ENCODE results near the gene C2.

C2 gene

DNA sequence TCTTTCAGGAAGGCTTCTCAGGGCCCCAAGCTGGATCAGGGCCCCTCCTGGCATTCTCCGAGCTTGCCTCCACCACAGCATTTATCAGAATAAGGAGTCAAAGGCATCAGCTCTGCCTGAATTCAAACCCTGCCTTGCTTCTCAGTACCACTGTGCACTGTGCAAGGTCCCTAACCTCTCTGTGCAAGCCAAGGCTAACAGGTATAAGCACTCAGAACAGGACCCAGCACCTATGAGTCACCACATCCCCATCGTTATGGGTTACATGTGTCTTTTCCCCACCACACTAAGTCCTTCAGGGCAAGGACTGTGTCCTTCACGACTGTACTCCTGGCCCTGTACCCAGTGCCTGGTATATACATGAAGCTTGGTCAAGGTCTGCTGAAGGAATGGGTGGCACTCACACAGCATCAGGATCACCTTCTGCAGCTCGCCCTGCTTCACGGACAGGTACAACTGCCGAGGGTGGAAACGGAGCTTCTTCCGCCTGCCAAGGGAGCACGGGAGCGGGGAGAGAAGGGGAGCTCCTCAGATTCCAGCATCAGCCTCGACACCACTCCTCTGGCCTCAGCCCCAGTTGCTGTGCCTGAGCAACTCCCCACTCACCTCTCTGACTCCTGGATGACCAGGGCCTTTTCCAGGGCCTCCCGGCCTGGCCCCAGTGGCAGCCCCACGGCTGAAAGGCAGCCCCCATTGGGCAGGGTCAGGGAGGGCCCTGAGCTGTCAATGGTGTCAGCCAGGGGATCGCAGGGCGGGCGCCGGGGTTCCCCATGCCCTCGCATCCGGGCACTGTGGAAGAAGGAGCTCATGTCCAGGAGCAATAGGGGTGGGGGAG, 40.1 kb upstream of the C2 start:
- Histone ChIP-seq H3K36me3 (ENCODE audit: control insufficient read depth in 1 of 2, insufficient read depth in 2 of 2, low read length in 2 of 2) (peaks cover 20 to 80% of the 10 kb centered on the region in 2 donors), H3K27me3 (ENCODE audit: low read depth, low read length) (no peaks in the 10 kb centered on the region), H3K27ac (ENCODE audit: low read length) (no peak overlapping the region), H3K9me3 (ENCODE audit: control insufficient read depth in 1 of 2, low read length in 2 of 2) (no peaks in the 10 kb centered on the region), H3K4me1 (ENCODE audit: control insufficient read depth in 1 of 2, insufficient read depth in 2 of 2, low read length in 2 of 2) (no peaks in the 10 kb centered on the region), H3K4me3 (ENCODE audit: low read depth in 1 of 2, low read length in 2 of 2) (no peak overlapping the region)

DNA sequence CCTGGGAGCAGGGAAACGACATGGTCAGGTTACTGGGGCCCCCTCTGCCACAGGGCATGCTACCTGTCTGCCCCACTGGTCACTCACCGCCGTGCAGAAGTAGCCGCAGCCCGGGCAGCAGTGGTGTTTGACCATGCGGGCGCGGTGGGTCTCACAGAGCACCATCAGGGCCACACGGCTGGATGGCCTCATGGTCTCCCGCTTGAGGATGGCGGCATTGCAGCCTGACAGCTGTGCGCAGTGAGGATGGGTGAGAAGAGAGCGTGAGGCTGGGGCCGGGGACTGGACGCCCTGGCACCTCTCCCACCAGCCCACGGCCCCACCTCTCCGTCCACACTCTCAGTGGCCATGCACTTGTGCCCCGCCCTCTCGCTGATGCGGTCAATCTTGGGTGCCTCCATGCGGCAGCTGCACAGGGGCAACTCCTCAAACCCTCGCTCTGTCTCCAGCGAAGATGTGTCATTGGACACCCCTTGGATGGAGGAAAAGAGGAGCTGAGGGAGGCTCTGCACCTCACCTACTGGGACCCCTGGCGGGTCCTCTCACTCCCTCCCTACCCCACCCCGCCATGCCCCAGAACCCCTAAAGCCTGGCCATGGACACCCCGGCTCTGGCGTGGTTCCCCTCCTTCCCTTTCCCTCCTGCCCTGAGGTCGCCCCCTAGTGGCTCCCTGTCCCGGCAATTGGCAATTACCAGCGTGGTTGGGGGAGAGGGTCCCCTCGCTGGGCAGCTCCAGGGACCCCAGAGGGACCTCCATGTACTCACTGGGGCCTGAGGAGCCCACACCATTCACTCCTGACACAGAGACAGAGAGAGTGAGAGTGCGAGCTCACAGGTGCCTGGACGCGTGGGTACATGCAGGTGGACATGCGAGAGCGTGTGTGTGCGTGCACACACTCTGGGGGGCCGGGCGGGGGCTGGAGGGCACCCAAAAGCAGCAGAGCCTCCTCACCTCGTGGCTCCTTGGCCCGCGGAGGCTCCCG, 39.0 kb upstream of the C2 start:
- Histone ChIP-seq H3K4me1 (ENCODE audit: control insufficient read depth in 1 of 2, insufficient read depth in 2 of 2, low read length in 2 of 2) (no peaks in the 10 kb centered on the region), H3K36me3 (ENCODE audit: control insufficient read depth in 1 of 2, insufficient read depth in 2 of 2, low read length in 2 of 2) (peaks cover 28 to 80% of the 10 kb centered on the region in 2 donors)

DNA sequence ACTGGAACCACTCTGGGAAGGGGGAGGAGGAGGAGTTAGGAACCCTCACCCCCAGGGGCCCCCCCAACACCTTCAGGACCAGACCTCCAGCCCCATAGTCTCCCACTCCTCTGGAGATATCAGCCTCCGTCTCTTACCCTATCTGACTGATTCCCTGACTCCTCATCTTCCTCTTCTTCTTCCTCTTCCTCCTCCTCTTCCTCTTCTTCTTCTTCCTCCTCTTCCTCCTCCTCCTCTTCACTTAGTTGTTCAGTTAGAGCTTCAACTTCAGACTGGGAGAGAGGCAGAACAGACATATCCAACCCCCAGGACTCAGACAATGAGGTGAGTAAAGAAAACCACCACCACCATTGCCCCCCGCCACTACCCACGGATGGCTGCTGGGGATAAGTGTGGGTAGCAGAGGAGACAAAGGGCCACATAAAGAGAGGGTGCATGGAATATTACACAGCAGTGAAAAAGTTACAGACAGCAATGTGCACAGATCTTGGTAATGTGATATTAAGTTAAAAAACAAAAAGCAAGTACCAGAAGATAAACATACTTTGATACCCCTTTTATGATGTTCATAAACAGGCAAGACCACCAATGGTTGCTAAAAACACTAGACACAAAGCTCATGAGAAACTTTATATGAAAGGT, 38.1 kb upstream of the C2 start:
- Histone ChIP-seq H3K4me3 (ENCODE audit: low read depth in 1 of 2, low read length in 2 of 2) (no peak overlapping the region), H3K36me3 (ENCODE audit: control insufficient read depth in 1 of 2, insufficient read depth in 2 of 2, low read length in 2 of 2) (peaks cover 28 to 78% of the 10 kb centered on the region in 2 donors), H3K9me3 (ENCODE audit: control insufficient read depth in 1 of 2, low read length in 2 of 2) (no peaks in the 10 kb centered on the region), H3K4me1 (ENCODE audit: control insufficient read depth in 1 of 2, insufficient read depth in 2 of 2, low read length in 2 of 2) (no peaks in the 10 kb centered on the region), H3K27ac (ENCODE audit: low read length) (no peak overlapping the region), H3K27me3 (ENCODE audit: low read depth, low read length) (no peaks in the 10 kb centered on the region)

More for the DNA sequence above, 39.0 kb upstream of the C2 start:
- H3K27ac ChIP-seq (ENCODE audit: low read length): no peak overlapping the region
- no peak overlapping the region for H3K4me3 ChIP-seq (ENCODE audit: low read depth in 1 of 2, low read length in 2 of 2)
- H3K9me3 ChIP-seq (ENCODE audit: control insufficient read depth in 1 of 2, low read length in 2 of 2): no peaks in the 10 kb centered on the region
- H3K27me3 ChIP-seq (ENCODE audit: low read depth, low read length): no peaks in the 10 kb centered on the region

DNA sequence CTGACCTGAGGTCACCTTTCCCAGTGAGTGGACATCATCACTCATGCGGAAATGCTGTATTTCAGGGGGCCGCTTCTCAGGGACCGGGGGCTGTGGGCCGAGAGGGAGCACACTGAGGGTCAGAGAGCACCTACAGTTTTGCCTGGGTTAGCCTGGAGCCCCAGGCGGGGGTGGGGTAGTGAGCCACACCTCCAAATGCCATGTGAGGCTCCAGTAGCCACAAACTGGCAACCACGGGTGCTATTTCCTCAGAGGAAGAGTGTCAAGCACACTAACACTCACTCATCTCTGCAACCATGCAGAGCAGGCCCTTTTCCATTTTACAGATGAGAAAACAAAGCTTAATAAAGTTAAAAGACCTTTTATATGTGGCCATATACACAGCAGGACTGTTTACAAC, 34.7 kb upstream of the C2 start:
- H3K4me3 ChIP-seq (ENCODE audit: low read depth in 1 of 2, low read length in 2 of 2): no peak overlapping the region
- no peaks in the 10 kb centered on the region for H3K9me3 ChIP-seq (ENCODE audit: control insufficient read depth in 1 of 2, low read length in 2 of 2)
- no peaks in the 10 kb centered on the region for H3K27me3 ChIP-seq (ENCODE audit: low read depth, low read length)
- H3K4me1 ChIP-seq (ENCODE audit: control insufficient read depth in 1 of 2, insufficient read depth in 2 of 2, low read length in 2 of 2): no peaks in the 10 kb centered on the region
- H3K27ac ChIP-seq (ENCODE audit: low read length): no peak overlapping the region
- peaks cover 17 to 60% of the 10 kb centered on the region in 2 donors for H3K36me3 ChIP-seq (ENCODE audit: control insufficient read depth in 1 of 2, insufficient read depth in 2 of 2, low read length in 2 of 2)

DNA sequence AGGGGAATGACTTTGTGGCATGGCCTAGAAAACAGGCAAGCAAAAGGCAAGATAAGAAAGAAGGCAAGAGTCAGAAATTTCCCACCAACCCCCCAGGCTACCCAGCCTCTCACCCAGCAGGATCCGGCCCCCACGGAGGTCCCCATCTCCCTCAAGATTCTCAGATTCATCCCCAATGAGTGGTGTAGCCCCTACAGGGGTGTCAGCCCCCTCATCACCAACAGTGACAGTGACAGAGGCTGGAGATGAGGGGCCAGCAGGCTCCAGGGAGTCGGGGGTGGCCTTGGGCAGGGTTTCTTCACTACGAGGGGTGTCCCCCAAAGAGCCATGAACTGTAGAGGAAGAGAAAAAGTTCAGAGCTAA, 31.0 kb upstream of the C2 start:
- Histone ChIP-seq H3K9me3 (ENCODE audit: control insufficient read depth in 1 of 2, low read length in 2 of 2) (no peaks in the 10 kb centered on the region), H3K36me3 (ENCODE audit: control insufficient read depth in 1 of 2, insufficient read depth in 2 of 2, low read length in 2 of 2) (peaks cover 14 to 39% of the 10 kb centered on the region in 2 donors), H3K4me3 (ENCODE audit: low read depth in 1 of 2, low read length in 2 of 2) (peak overlapping the region; percentile 48 to 95), H3K4me1 (ENCODE audit: control insufficient read depth in 1 of 2, insufficient read depth in 2 of 2, low read length in 2 of 2) (peaks cover 4 to 27% of the 10 kb centered on the region in 2 donors), H3K27ac (ENCODE audit: low read length) (peak overlapping the region; percentile 51), H3K27me3 (ENCODE audit: low read depth, low read length) (no peaks in the 10 kb centered on the region)

DNA sequence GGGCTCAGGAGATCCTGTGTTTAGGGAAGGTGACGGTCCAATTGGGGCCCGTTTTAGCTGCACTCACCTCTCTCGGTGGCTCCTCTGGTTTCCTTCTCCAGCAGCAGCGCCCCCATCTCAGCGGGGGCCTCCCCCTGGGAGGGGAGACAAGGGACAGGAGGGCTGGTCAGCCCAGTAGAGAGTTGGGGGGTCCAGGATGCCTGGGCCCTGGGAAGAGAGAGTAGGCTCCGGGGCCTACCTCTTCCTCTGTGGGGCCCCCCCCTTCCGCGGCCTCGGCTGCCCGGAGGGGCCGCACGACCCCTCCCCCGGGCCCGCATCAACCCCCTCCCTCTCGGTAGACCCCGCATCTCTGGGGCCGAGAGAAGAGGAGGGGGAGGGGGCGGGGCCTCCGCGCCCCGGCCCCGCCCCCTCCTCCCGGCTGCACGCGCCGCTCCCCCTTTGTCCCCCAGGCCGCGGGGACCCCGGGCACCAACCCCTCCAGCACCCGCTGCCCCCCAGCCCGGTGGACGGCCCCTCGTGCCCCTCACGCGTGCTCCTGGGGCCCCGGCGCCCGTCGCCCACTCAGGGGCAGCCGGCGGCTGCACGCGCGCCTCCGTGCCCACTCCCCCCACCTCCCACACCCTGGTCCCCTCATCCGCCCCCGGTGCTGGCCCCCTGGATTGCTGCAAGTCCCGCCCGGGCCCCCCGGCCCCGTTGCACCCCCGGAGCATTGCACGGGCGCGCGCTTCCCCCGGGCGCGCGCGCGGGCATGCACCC, 30.5 kb upstream of the C2 start:
- Histone ChIP-seq H3K27ac (ENCODE audit: low read length) (peak overlapping the region; percentile 51), H3K9me3 (ENCODE audit: control insufficient read depth in 1 of 2, low read length in 2 of 2) (no peaks in the 10 kb centered on the region), H3K4me1 (ENCODE audit: control insufficient read depth in 1 of 2, insufficient read depth in 2 of 2, low read length in 2 of 2) (peaks cover 4 to 27% of the 10 kb centered on the region in 2 donors), H3K4me3 (ENCODE audit: low read depth in 1 of 2, low read length in 2 of 2) (peak overlapping the region; percentile 48 to 95), H3K36me3 (ENCODE audit: control insufficient read depth in 1 of 2, insufficient read depth in 2 of 2, low read length in 2 of 2) (peaks cover 14 to 34% of the 10 kb centered on the region in 2 donors), H3K27me3 (ENCODE audit: low read depth, low read length) (no peaks in the 10 kb centered on the region)

DNA sequence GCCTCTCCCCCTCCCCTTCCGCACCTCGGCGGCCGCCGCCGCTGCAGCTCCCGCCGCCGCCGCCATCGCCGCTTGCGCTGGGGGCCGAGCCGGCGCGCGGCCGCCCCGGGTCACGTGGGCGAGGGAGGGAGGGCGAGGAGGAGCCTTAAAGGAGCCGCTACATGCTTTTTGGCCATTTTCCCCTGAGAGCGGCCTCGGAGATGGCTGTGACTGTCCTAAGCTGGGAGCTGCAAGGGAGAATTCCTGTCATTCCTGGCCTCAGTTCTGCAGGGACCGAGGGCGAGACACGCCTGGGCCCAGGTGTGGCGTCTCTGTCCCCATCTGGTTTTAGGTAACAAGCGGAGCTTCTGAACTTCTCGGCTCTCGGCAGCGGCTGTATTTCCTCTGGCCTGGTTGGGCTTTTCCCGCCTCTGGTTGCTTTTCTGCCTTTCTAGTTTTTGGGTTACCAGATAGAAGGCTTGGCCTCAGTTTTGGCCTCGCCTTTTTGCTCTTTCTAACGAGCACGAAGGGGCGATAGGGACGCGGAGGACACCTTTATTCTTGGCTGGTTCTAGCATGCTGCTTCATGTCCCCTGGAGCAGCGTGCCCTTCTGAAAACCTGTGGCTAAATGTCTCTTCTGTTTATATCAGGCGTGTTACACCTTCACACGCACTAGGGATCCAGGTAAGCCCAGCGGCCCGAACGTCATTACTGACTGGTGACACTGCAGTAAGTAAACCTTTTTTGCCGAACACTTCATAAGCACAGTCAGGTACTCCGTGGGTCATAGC, 29.7 kb upstream of the C2 start, which contains the start of gene EHMT2:
TSS of gene EHMT2 (minus strand) at position 87 of the 771 bp plus-strand sequence. CDS start at position 66, 21 bp downstream.
- H3K36me3 ChIP-seq (ENCODE audit: control insufficient read depth in 1 of 2, insufficient read depth in 2 of 2, low read length in 2 of 2): peaks cover 12 to 28% of the 10 kb centered on the region in 2 donors
- H3K9me3 ChIP-seq (ENCODE audit: control insufficient read depth in 1 of 2, low read length in 2 of 2): no peaks in the 10 kb centered on the region
- H3K27me3 ChIP-seq (ENCODE audit: low read depth, low read length): no peaks in the 10 kb centered on the region
- H3K4me3 ChIP-seq (ENCODE audit: low read depth in 1 of 2, low read length in 2 of 2): peak within 1 kb of the TSS; percentile 95 to 99
- H3K27ac ChIP-seq (ENCODE audit: low read length): peak within 1 kb of the TSS; percentile 93
- H3K4me1 ChIP-seq (ENCODE audit: control insufficient read depth in 1 of 2, insufficient read depth in 2 of 2, low read length in 2 of 2): peaks cover 7 to 31% of the 10 kb centered on the region in 2 donors

DNA sequence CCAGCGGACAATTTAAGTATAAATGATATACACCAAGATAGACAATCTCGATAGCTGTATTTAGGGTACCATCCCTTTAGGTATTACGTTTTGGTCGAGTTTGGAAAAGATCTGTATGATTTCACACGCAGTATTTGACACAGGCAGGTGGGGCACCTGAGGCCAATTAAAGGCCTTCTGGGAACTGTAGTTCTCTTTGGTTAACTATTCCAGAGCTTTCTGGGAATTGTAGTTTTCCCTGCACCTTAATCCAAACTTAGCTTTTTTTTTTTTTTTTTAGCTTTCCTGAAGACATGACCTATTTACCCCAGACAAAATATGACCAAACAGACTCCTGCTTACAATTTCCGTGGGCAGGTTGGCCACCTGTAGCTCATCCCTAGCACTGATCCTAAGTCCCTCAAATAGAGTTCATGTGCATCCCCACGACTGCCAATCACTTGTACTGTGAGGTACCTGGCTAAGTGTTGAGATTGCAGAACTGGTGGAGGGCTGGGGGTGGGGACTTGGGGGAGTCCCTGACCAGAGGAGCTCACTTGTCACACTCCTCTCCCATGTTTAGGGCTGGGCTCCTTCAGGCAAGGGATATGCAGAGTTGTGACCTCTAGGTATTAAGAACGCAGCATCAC, 29.0 kb upstream of the C2 start:
- peak overlapping the region; percentile 95 to 99 for H3K4me3 ChIP-seq (ENCODE audit: low read depth in 1 of 2, low read length in 2 of 2)
- H3K27me3 ChIP-seq (ENCODE audit: low read depth, low read length): no peaks in the 10 kb centered on the region
- peak overlapping the region; percentile 93 for H3K27ac ChIP-seq (ENCODE audit: low read length)
- peaks cover 7 to 33% of the 10 kb centered on the region in 2 donors for H3K4me1 ChIP-seq (ENCODE audit: control insufficient read depth in 1 of 2, insufficient read depth in 2 of 2, low read length in 2 of 2)
- no peaks in the 10 kb centered on the region for H3K9me3 ChIP-seq (ENCODE audit: control insufficient read depth in 1 of 2, low read length in 2 of 2)
- peaks cover 5 to 21% of the 10 kb centered on the region in 2 donors for H3K36me3 ChIP-seq (ENCODE audit: control insufficient read depth in 1 of 2, insufficient read depth in 2 of 2, low read length in 2 of 2)

DNA sequence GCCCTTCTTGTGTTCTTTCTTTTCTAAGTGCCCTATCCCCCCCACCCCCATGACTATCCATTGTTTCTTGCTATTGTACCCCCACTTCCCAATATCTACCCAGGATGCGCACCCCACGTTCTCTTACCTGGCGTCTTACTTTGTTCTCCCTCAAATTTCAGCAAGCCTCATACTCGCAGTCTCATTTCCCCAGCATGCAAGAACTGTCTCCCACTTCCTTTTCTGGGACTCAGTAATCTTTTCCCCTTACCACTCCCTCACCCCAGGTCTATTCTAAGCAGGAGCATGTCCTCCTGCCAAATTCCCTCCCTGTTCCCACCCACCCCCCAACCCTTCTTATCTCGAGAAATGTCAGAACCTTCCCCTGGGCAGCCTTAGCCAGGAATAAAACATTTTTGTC, 28.3 kb upstream of the C2 start:
- H3K27me3 ChIP-seq (ENCODE audit: low read depth, low read length): no peaks in the 10 kb centered on the region
- peaks cover 4 to 17% of the 10 kb centered on the region in 2 donors for H3K36me3 ChIP-seq (ENCODE audit: control insufficient read depth in 1 of 2, insufficient read depth in 2 of 2, low read length in 2 of 2)
- H3K27ac ChIP-seq (ENCODE audit: low read length): no peak overlapping the region
- peaks cover 7 to 33% of the 10 kb centered on the region in 2 donors for H3K4me1 ChIP-seq (ENCODE audit: control insufficient read depth in 1 of 2, insufficient read depth in 2 of 2, low read length in 2 of 2)
- no peak overlapping the region for H3K4me3 ChIP-seq (ENCODE audit: low read depth in 1 of 2, low read length in 2 of 2)
- H3K9me3 ChIP-seq (ENCODE audit: control insufficient read depth in 1 of 2, low read length in 2 of 2): no peaks in the 10 kb centered on the region
